Measurements from ENCODE around the gene FAM53A. TPM values are rescaled to one million over a fixed set of nuclear protein-coding genes. Genes with fewer than 3 reads are reported as not detected.

Gene FAM53A
- total and polyA plus RNA-seq, 2 of the 13 experiments (the other 11 are each of a cell fraction or from before 2014, with no cell fraction given) = 0.48 to 1.1 TPM

- TF ChIP-seq MTA1 (CRISPR knock-in tag; IDR thresholded peaks at IDR 0.05; ENCODE audit: borderline replicate concordance) (no peak), ZNF510 (CRISPR knock-in tag; IDR thresholded peaks at IDR 0.05; ENCODE audit: low read depth) (no peak), POGK (CRISPR knock-in tag; conservative IDR thresholded peaks at IDR 0.05) (no peak)
These were observed 24.5 kb upstream of the FAM53A start (continued) for GRCh38 chr4:1708581-1708980.

GRCh38 chr4:1706358-1706757 is 22.2 kb upstream of the FAM53A start:
- ATAC-seq = no peak
- BruUV-seq (replicated peaks) = no TSS peak
- in situ Hi-C loops (cut with HindIII; ENCODE audit: extremely low pct_ligation_motif_present, low pct_unique_long_range_greater_than_20kb) = no loop called here
- peaks cover 81% of the 10 kb centered on the region for H3K79me2 ChIP-seq (ENCODE audit: insufficient read depth, low read length)
- 96% methylated on average over 6 of the region's 6 CpGs for WGBS (ENCODE audit: low lambda C conversion rate)
- no peak for FAIRE-seq
- H3K4me2 ChIP-seq (ENCODE audit: low read depth, low read length) = no peak overlapping the region
- H3K9ac ChIP-seq (ENCODE audit: insufficient read depth, low read depth, low read length) = no peak overlapping the region
- POLR2A ChIA-PET = no interaction called here
- peaks cover 50% of the 10 kb centered on the region for H3K4me1 ChIP-seq (ENCODE audit: insufficient read depth, low read length)
- no peak for DNase-seq (ENCODE audit: low spot score)
- no peak overlapping the region for H2AFZ ChIP-seq (ENCODE audit: low read length)
- H3K36me3 ChIP-seq (replicated peaks in 1 of 2; ENCODE audit: control insufficient read depth in 1 of 2, insufficient read depth in 2 of 2, low read length in 2 of 2) = peaks cover 11 to 41% of the 10 kb centered on the region in 2 experiments
- no peaks in the 10 kb centered on the region for H3K9me3 ChIP-seq (ENCODE audit: low read length)
- intact Hi-C loops (cut with micrococcal nuclease; ENCODE audit: unreplicated experiment) = no loop called here
- peaks cover 6% of the 10 kb centered on the region; the same call in 1 of the 2 replicates for H4K20me1 ChIP-seq (ENCODE audit: insufficient read depth, low read length)
- H3K27me3 ChIP-seq (ENCODE audit: control insufficient read depth in 1 of 2, insufficient read depth in 2 of 2, low read length in 2 of 2) = no peaks in the 10 kb centered on the region
- H3K4me3 ChIP-seq (replicated peaks in 1 of 3; ENCODE audit: insufficient read depth in 1 of 3, low read depth in 2 of 3, low read length in 3 of 3) = no peak overlapping the region
- CTCF ChIA-PET (ENCODE audit: low intra/inter-chr PET ratio, low total read pairs) = no interaction called here
- H3K27ac ChIP-seq (ENCODE audit: extremely low read length, insufficient read depth, low read length) = no peak overlapping the region
- TF ChIP-seq ZNF660 (CRISPR knock-in tag; IDR thresholded peaks at IDR 0.05; ENCODE audit: borderline replicate concordance, low read depth) = no peak
- TF ChIP-seq ZNF713 (CRISPR knock-in tag; IDR thresholded peaks at IDR 0.05) = no peak
- TF ChIP-seq ETS1 (CRISPR knock-in tag; IDR thresholded peaks at IDR 0.05) = no peak
- TF ChIP-seq TFE3 (CRISPR knock-in tag; IDR thresholded peaks at IDR 0.05) = no peak
- no peak for TF ChIP-seq CEBPZ (IDR thresholded peaks at IDR 0.05; ENCODE audit: low read length)
- no peak for TF ChIP-seq MXD1 (CRISPR knock-in tag; IDR thresholded peaks at IDR 0.05)
- no peak for TF ChIP-seq ZNF546 (CRISPR knock-in tag; conservative IDR thresholded peaks at IDR 0.05)
- no peak for TF ChIP-seq SRSF1 (optimal IDR thresholded peaks at IDR 0.05; ENCODE audit: low read depth, low read length)
- TF ChIP-seq FIP1L1 (IDR thresholded peaks at IDR 0.05; ENCODE audit: borderline replicate concordance, insufficient read depth, low read depth, low read length) = no peak
- no peak for TF ChIP-seq NR3C1 (CRISPR knock-in tag; IDR thresholded peaks at IDR 0.05)
- no peak for TF ChIP-seq ZNF768 (CRISPR knock-in tag; IDR thresholded peaks at IDR 0.05)

All from HepG2 (cell line).